ENCODE measurements around the gene RAB30.

GRCh38 chr11:83061883-83062282 is 9.8 kb downstream of the RAB30 start:
- TF ChIP-seq CTCF (IDR thresholded peaks at IDR 0.05; ENCODE audit: low read depth, low read length, poor library complexity, severe bottlenecking) (no peak), EZH2phosphoT487 (IDR thresholded peaks at IDR 0.05; ENCODE audit: borderline replicate concordance, low read length) (no peak)

Data from DOHH2 (cell line).